Measurements from ENCODE around the gene OSBPL9.
"Not testable (repeated sequence)": the region's sequence is repeated elsewhere in the genome, so short reads cannot be mapped to it uniquely, and the experiment has no call there.

The OSBPL9 gene

GRCh38 chr1:51610104-51610503 is 6.8 kb upstream of the OSBPL9 start:
- not testable (repeated sequence) for DNase-seq

GRCh38 chr1:51610637-51611036 is 6.3 kb upstream of the OSBPL9 start:
- DNase-seq = no peak

DNA sequence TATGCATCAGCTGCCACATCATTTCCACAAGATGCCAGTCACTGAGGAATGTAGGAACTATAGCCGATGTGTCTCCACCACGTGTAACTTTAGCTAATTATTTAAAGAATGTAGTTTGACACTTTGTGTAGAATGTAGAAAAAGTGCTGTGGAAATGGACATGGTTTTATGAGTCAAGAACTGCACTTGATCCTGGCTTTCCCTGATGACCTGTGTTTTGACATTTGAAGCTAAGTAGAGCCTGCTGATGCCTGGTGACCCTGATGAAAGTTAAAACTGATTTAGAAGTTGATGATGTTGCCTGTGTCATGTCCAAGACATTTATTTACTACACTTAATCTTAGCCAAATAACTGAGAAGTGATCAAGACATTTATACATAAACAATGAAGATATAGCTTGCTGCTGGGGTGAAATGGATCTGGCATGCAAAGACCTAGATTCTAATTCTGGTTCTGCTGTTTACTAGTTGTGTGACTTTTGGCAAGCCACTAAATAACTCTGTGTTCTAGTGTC is 4.4 kb upstream of the OSBPL9 start:
- no peak for DNase-seq

- DNase-seq = peak; percentile 27
These were observed 1.1 kb upstream of the OSBPL9 start for GRCh38 chr1:51615780-51616291.

- DNase-seq = no peak
These were observed 402 bp upstream of the OSBPL9 start for GRCh38 chr1:51616490-51616889.

DNA sequence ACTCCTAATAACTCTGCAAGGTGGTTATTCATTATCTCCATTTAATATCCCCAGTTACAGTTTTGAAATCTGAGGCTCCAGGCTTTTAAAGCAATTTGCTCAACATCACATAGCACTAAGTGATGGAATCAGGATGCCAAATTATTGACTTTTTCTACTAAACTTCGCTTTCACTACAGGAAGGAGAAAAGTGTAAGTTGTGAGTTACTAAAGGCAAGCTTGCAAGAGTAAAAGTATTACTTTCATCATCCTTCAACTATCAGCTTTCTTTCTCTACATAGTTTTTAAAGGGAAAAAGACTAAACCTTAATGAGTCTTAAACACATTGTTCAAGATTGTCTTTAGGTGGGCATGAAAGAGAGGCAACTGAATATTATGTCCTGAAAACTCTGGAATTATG is 1.8 kb downstream of the OSBPL9 start:
- DNase-seq = no peak

- DNase-seq = no peak
These were observed 3.6 kb downstream of the OSBPL9 start for GRCh38 chr1:51620470-51620869.

- peak; percentile 87 for DNase-seq
These were observed 4.3 kb downstream of the OSBPL9 start for GRCh38 chr1:51621161-51621560.

DNA sequence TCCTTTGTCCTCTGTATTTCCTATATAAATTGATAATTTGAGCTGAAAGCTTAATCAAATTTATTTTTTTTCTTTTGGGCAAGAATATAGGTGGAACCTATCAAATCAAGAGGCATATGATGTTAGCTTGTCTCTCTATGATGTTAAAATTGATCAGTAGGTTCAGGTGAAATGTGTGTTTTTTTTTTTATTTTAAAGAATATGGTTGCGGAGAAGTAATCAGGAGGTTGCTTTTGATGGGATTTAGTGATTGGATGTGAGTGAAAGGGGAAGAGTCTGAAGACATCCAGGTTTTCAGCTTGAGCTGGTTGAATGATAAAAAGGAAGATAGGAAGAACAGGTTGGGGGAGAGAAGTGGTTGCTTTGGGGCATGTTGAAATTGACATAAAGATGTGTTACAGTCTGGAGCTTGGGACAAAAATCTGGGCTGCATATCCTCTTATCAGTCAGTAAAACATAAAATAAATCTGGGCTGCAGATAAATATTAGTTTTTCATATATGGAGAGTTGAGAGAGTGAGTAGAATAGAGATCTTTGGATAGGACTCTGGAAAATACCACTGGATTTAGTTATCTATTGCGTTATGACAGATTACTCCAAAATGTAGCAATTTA is 5.1 kb downstream of the OSBPL9 start:
- no peak for DNase-seq

- DNase-seq = peak; percentile 97
These were observed 5.6 kb downstream of the OSBPL9 start for GRCh38 chr1:51622455-51622913.

- DNase-seq = no peak
These were observed 6.1 kb downstream of the OSBPL9 start for GRCh38 chr1:51623025-51623424.

- DNase-seq = no peak
These were observed 6.6 kb downstream of the OSBPL9 start for GRCh38 chr1:51623450-51623849.

DNA sequence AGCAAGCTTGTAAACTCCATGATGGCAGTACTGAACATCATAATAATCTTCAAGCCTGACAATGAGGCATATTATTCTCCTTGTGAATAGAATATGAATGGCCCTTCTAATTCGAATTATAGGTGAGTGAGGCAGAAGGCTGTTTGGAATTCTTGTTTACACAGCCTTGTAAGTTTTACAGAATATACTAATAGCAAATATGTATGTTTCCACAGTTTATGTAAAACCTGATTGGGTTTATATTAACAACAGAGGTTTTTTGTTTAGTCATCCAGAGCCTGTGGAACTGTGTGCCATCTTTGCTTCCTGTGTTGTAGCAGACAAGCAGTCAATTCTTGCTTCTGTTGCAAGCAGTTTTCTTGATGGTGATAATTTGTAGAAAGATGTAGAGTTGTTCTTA is 8.0 kb downstream of the OSBPL9 start:
- no peak for DNase-seq

DNA sequence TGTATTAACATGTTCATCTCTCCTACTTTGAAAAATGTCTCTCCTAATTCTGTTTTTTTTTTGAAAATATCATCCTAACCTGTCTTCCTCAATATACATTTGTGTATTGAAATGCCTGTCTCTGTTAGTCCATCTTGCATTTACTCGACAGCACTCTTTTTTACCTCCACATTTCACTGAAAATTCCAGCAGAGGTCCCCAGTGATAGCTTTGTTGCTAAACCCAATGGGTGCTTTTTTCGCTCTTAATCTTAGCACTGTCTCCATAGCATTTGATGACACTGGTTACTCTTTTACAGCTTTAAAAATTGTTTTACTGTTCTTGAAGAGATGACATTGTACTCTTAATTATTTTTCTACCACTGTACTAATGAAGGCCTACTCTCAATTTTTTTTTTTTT is 10.8 kb downstream of the OSBPL9 start:
- no peak for DNase-seq

- no peak for DNase-seq
These were observed 12.1 kb downstream of the OSBPL9 start for GRCh38 chr1:51628715-51629590.

DNA sequence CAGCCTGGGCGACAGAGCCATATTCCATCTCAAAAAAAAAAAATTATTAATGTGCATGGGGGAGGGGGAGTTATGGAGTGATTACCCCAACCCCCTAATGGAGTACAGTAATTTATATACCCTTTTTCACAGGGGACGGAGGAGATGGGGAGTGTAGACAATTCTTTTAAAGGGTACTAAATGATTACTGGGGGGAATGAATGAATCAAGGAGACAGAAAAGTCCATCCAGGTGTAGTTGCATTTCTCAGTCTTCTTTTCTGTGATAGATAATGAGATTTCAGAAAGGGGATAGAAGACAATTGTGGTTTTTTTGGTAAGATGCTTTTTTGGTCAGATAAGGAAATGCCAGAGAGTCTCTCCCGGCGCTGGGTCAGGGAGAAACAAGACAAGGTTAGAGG is 13.0 kb downstream of the OSBPL9 start:
- no peak for DNase-seq

GRCh38 chr1:51630393-51630792 is 13.5 kb downstream of the OSBPL9 start:
- no peak for DNase-seq

DNA sequence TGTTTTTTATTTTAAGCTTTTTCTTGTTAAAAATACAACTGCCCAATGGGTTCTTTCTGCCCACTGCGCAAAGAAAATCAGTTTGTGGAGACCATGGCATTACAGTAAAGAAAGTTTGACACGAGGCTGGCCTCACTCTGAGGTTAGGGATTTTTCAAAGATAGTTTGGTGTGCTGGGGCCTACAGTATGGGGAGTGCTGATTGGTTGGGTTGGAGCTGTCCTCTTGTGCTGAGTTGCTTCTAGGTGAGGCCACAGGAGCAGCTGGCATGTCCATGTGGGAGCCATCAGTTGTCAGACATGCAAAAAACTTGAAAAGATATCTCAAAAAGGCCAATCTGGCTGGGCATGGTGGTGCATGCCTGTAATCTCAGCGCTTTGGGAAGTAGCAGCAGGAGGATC is 14.0 kb downstream of the OSBPL9 start:
- no peak for DNase-seq

GRCh38 chr1:51631747-51632146 is 14.9 kb downstream of the OSBPL9 start:
- no peak for DNase-seq

- no peak for DNase-seq
These were observed 17.7 kb downstream of the OSBPL9 start for GRCh38 chr1:51634618-51635017.

GRCh38 chr1:51635615-51636014 is 18.7 kb downstream of the OSBPL9 start:
- DNase-seq = no peak

GRCh38 chr1:51636191-51636590 is 19.3 kb downstream of the OSBPL9 start:
- no peak for DNase-seq

DNA sequence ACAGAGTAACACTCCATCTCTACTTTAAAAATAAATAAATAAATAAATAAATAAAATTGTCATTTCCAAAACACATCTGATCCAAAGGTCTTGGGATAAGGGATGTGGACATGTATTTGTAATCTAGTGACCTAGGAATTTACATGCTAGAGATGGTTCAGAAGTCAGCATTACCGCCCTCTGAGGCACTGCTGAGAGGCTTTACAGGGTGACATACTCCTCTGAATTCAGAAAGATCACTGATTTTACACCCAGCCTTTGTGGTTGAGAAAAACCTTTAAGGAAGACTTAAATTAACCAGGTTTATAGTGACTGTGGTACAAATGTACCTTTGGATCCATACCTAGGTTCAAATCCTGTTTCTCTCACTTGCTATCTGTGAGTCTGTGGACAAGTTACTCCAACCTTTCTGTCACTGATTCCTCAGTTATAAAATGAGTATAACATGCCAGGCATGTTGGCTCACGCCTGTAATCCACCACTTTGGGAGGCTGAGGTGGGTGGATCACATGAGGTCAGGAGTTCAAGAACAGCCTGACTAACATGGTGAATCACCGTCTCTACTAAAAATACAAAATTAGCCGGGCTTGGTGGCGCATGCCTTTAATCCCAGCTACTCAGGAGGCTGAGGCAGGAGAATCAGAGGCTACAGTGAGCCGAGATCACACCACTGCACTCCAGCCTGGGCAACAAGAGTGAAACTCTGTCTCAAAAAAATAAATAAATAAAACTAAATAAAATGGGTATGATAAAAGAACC is 20.1 kb downstream of the OSBPL9 start:
- DNase-seq = peak; percentile 75

All from islet precursor cell (in vitro differentiated cells).